ENCODE results near the gene PFDN5. TPM values are rescaled to one million over a fixed set of nuclear protein-coding genes. Genes with fewer than 3 reads are reported as not detected.

The PFDN5 gene
- total and polyA plus RNA-seq, 9 of the 15 experiments (the other 6 are each of a cell fraction or from before 2014, with no cell fraction given), result 361 to 1,636 (median 742) TPM

DNA sequence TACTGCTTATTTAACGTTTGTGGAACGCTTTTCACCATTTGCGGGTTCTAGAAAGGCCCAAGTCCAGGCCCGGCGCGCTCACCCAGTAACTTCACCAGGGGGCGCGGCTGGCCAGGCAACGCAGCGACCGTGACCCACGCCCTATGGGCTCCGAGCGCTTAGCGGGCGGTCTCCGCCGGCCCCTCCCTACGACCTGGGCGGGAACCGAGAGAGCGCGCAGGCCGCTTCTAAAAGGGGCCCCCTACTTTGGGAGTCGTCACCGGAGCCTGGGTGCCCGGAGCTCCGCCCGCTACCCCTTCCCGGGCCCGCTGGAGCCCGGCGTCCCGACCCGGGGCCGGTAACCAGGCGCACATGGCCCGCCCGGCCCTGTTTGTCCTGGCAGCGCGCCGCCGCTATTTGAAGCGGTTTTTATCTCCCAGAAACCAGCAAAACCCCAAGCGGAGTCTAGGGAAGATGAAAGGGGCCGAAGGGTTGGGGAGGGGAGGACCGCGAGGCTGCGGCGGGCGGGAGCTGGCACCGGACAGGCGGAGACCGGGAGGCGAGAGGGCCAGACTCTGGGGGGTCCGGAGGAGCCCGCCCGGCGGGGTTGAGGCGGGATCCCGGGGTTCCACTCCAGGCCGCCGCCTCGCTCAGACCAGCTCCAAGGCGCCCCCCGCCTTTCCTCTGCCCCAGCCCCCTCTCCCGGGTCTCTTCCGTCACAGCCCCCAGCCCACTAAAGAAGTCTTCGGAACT, 29.6 kb downstream of the PFDN5 start (continued):
- no peak for TF ChIP-seq ZFP36 (IDR thresholded peaks at IDR 0.05; ENCODE audit: low read depth, low read length, partially characterized antibody)
- peak; percentile 47; the same call in 1 of the 2 replicates for TF ChIP-seq HDAC8 (tag; IDR thresholded peaks at IDR 0.05)
- no peak for TF ChIP-seq RHOXF2B (CRISPR knock-in tag; conservative IDR thresholded peaks at IDR 0.05)
- TF ChIP-seq ILF3 (IDR thresholded peaks at IDR 0.05; ENCODE audit: borderline replicate concordance), result 0 out of 2 replicates have a peak, but pooled peaks have one; percentile 57
- TF ChIP-seq, protein P1, sequence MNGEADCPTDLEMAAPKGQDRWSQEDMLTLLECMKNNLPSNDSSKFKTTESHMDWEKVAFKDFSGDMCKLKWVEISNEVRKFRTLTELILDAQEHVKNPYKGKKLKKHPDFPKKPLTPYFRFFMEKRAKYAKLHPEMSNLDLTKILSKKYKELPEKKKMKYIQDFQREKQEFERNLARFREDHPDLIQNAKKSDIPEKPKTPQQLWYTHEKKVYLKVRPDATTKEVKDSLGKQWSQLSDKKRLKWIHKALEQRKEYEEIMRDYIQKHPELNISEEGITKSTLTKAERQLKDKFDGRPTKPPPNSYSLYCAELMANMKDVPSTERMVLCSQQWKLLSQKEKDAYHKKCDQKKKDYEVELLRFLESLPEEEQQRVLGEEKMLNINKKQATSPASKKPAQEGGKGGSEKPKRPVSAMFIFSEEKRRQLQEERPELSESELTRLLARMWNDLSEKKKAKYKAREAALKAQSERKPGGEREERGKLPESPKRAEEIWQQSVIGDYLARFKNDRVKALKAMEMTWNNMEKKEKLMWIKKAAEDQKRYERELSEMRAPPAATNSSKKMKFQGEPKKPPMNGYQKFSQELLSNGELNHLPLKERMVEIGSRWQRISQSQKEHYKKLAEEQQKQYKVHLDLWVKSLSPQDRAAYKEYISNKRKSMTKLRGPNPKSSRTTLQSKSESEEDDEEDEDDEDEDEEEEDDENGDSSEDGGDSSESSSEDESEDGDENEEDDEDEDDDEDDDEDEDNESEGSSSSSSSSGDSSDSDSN (IDR thresholded peaks at IDR 0.05; ENCODE audit: borderline replicate concordance in 1 of 2, low read depth in 2 of 2, low read length in 2 of 2), result 0 out of 4 replicates have a peak, but pooled peaks of 1 of the 2 experiments have one; percentile 76
- peak; percentile 86 for TF ChIP-seq MYC (IDR thresholded peaks at IDR 0.05; ENCODE audit: low read depth, low read length)
- TF ChIP-seq MYC (CRISPR knock-in tag; IDR thresholded peaks at IDR 0.05; ENCODE audit: borderline replicate concordance, low read depth), result peak; percentile 87; the same call in 1 of the 2 replicates
- no peak for TF ChIP-seq ZFPM2 (CRISPR knock-in tag; IDR thresholded peaks at IDR 0.05)
- TF ChIP-seq TCF7 (IDR thresholded peaks at IDR 0.05; ENCODE audit: borderline replicate concordance), result peak; percentile 87; the same call in 1 of the 2 replicates
- 0 out of 2 replicates have a peak, but pooled peaks have one; percentile 19 for TF ChIP-seq BCOR (IDR thresholded peaks at IDR 0.05)
- 0 out of 2 replicates have a peak, but pooled peaks have one; percentile 17 for TF ChIP-seq HCFC1 (IDR thresholded peaks at IDR 0.05; ENCODE audit: low read depth, low read length)
- no peak for TF ChIP-seq PPARD (CRISPR knock-in tag; IDR thresholded peaks at IDR 0.05)
- peak; percentile 96 for TF ChIP-seq RB1 (IDR thresholded peaks at IDR 0.05; ENCODE audit: low read depth)
- TF ChIP-seq GTF2E2 (tag; IDR thresholded peaks at IDR 0.05), result peak; percentile 66; the same call in 1 of the 2 replicates
- TF ChIP-seq ZNF785 (CRISPR knock-in tag; IDR thresholded peaks at IDR 0.05), result no peak
- no peak for TF ChIP-seq BMI1 (IDR thresholded peaks at IDR 0.05; ENCODE audit: low read length)
- TF ChIP-seq NONO (IDR thresholded peaks at IDR 0.05; ENCODE audit: low read depth in 2 of 2, low read length in 1 of 2), result peak; percentile 64 to 85; a peak in 3 of 4 replicates
- TF ChIP-seq, protein P2, sequence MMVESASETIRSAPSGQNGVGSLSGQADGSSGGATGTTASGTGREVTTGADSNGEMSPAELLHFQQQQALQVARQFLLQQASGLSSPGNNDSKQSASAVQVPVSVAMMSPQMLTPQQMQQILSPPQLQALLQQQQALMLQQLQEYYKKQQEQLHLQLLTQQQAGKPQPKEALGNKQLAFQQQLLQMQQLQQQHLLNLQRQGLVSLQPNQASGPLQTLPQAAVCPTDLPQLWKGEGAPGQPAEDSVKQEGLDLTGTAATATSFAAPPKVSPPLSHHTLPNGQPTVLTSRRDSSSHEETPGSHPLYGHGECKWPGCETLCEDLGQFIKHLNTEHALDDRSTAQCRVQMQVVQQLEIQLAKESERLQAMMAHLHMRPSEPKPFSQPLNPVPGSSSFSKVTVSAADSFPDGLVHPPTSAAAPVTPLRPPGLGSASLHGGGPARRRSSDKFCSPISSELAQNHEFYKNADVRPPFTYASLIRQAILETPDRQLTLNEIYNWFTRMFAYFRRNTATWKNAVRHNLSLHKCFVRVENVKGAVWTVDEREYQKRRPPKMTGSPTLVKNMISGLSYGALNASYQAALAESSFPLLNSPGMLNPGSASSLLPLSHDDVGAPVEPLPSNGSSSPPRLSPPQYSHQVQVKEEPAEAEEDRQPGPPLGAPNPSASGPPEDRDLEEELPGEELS (CRISPR knock-in tag; IDR thresholded peaks at IDR 0.05; ENCODE audit: borderline replicate concordance), result 0 out of 2 replicates have a peak, but pooled peaks have one; percentile 34
- TF ChIP-seq DPF2 (IDR thresholded peaks at IDR 0.05), result 0 out of 2 replicates have a peak, but pooled peaks have one; percentile 20
- TF ChIP-seq ZNF174 (CRISPR knock-in tag; IDR thresholded peaks at IDR 0.05), result no peak
- TF ChIP-seq BDP1 (IDR thresholded peaks at IDR 0.05; ENCODE audit: insufficient read depth, insufficient read length), result no peak
- peak; percentile 16; the same call in 1 of the 2 replicates for TF ChIP-seq JUND (IDR thresholded peaks at IDR 0.05; ENCODE audit: borderline replicate concordance, low read depth, low read length)
- TF ChIP-seq JUND (tag; IDR thresholded peaks at IDR 0.05; ENCODE audit: borderline replicate concordance, low read depth, low read length), result no peak; the same call in 2 of the 3 replicates
- TF ChIP-seq SRSF7 (optimal IDR thresholded peaks at IDR 0.05; ENCODE audit: low read depth, low read length), result no peak
- TF ChIP-seq EP300 (IDR thresholded peaks at IDR 0.05; ENCODE audit: low read length), result 0 out of 2 replicates have a peak, but pooled peaks have one; percentile 8
- TF ChIP-seq ZBTB1 (CRISPR knock-in tag; IDR thresholded peaks at IDR 0.05; ENCODE audit: borderline replicate concordance, low read depth), result 0 out of 2 replicates have a peak, but pooled peaks have one; percentile 36

Measured in K562 (cell line).